H1 (cell line): ENCODE results near the gene RADIL. TPM values are rescaled to one million over a fixed set of nuclear protein-coding genes. Genes with fewer than 3 reads are reported as not detected.

ENCODE experiments used
- GTF2F1 ChIP-seq: IDR thresholded peaks from 2 replicates; pipeline ENCODE4 v1.6.1; 2012; ENCODE audit warnings: low read depth, low read length, improper control_type of control experiment, borderline replicate concordance
- polyA plus RNA-seq, 7 experiments: library from polyadenylated mRNA; depleted of rRNA in 3 of 7; stranded (reverse) in 5 of 7; unstranded in 2 of 7; fragments of >200 nt in 5 of 7; fragments of 200-250 nt in 2 of 7; gene quantifications; 1 replicate in 5 of 7; 2 replicates in 1 of 7; 4 replicates in 1 of 7; pipeline versions ENCODE4 v1.2.1 to v1.2.3, GENCODE V29; 2011 to 2013; ENCODE audit warnings: missing spikeins in 2 of 7, mixed read lengths in 2 of 7
- total RNA-seq: library from RNA; stranded (reverse); fragmentation: NEBNext Ultra II Directional; extraction: Animal tissue kit (Norgen Biotek cat#: 25700); gene quantifications from 2 replicates; pipeline ENCODE4 v1.2.1, GENCODE V29; 2021

The RADIL gene
- total and polyA plus RNA-seq, 2 of the 8 experiments (the other 6 are each of a cell fraction or from before 2014, with no cell fraction given): 5.0 to 5.4 TPM

DNA sequence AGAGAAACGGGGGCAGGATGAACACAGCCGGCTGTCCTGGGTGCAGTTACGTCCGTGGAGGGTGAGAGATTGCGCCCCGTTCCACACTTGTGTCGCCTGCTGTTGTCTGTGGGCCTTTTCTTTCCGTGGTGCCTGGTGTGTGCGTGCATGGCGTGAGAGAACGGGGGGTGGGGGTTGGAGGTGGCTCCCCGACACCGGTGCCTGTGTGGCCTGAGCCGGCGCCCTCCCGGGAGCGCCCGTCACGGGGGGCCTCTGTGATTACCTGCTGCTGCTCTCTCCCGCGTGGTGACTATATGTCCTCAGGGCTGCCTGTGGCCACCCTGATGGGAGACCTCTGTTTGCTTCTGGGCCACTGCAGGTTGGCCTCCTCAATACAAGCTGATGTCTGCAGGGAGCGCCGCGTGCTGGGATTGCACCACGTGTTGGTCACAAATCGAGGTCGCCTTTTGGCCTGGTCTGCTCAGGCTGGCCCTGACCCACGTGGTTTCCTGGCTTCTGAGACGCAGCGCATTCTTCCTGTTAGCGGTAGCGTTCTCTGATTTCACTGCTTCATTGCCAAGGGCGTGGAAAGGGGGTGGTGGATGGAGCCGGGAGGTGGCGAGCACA, 119.0 kb downstream of the RADIL start (continued):
- TF ChIP-seq GTF2F1: no peak
